Astrocyte of the cerebellum (primary cell): ENCODE measurements around the gene OPTN.

Experiments
- DNase-seq: peaks from one replicate; pipeline ENCODE4 v3.0.0-alpha.2; 2011; ENCODE audit warnings: low read depth
- H3K4me3 ChIP-seq: 2 replicates; pipeline ENCODE4 v1.5.1; 2011; ENCODE audit warnings: mild to moderate bottlenecking, low read depth, low read length, moderate library complexity
- CTCF ChIP-seq: IDR thresholded peaks from 2 replicates; pipeline ENCODE4 v1.5.1; 2012; ENCODE audit warnings: low read length, low read depth, moderate library complexity, mild to moderate bottlenecking; ENCODE audit errors: missing control alignments
- in situ Hi-C: cut with HindIII; loops from 2 replicates; pipeline ENCODE4 v1.10.0; 2017; ENCODE audit warnings: low sequenced_read_pairs

The OPTN gene

GRCh38 chr10:13118784-13119410 lies 18.9 kb downstream of the OPTN start:
- H3K4me3 ChIP-seq, result no peak overlapping the region
- DNase-seq, result no peak
- in situ Hi-C loops, result no loop called here
- TF ChIP-seq CTCF, result no peak

- DNase-seq, result no peak
- no peak for TF ChIP-seq CTCF
- H3K4me3 ChIP-seq, result no peak overlapping the region
- in situ Hi-C loops, result no loop called here
These were observed 21.0 kb downstream of the OPTN start for GRCh38 chr10:13120786-13121499.

GRCh38 chr10:13121500-13121854 lies 21.5 kb downstream of the OPTN start:
- no peak overlapping the region for H3K4me3 ChIP-seq
- DNase-seq, result no peak
- TF ChIP-seq CTCF, result no peak
- in situ Hi-C loops, result no loop called here

GRCh38 chr10:13136651-13137050 lies 36.7 kb downstream of the OPTN start:
- no peak for DNase-seq
- TF ChIP-seq CTCF, result no peak
- in situ Hi-C loops, result no loop called here
- H3K4me3 ChIP-seq, result no peak overlapping the region

GRCh38 chr10:13139150-13139549 lies 39.2 kb downstream of the OPTN start:
- no peak for DNase-seq
- no peak overlapping the region for H3K4me3 ChIP-seq
- TF ChIP-seq CTCF, result no peak
- in situ Hi-C loops, result no loop called here

- TF ChIP-seq CTCF, result no peak
- no peak for DNase-seq
- H3K4me3 ChIP-seq, result no peak overlapping the region
- in situ Hi-C loops, result loop anchor here (5.0 kb wide), 1 partner anchor 53 kb away; no protein-coding TSS in a partner anchor
These were observed 39.7 kb downstream of the OPTN start for GRCh38 chr10:13139676-13140075.
